ENCODE measurements around the gene FOXE3. TPM values are rescaled to one million over a fixed set of nuclear protein-coding genes. Genes with fewer than 3 reads are reported as not detected.

The FOXE3 gene
- total and polyA plus RNA-seq, 10 of the 15 experiments (the other 5 are each of a cell fraction or from before 2014, with no cell fraction given): 0.13 TPM; not detected in 9

GRCh38 chr1:47415728-47416318, at the start of gene FOXE3 (continued):
- no peak for TF ChIP-seq IRF3 (IDR thresholded peaks at IDR 0.05)
- no peak for TF ChIP-seq MYB (IDR thresholded peaks at IDR 0.05; ENCODE audit: borderline replicate concordance, low read depth, low read length)

GRCh38 chr1:47367651-47368050, 48.4 kb upstream of the FOXE3 start:
- TF ChIP-seq NFYA (IDR thresholded peaks at IDR 0.05; ENCODE audit: borderline replicate concordance, low read depth, low read length) (no peak), RELB (IDR thresholded peaks at IDR 0.05; ENCODE audit: low read depth) (no peak), MAX (IDR thresholded peaks at IDR 0.05; ENCODE audit: low read depth, low read length) (no peak), LARP7 (IDR thresholded peaks at IDR 0.05) (no peak), TAF1 (IDR thresholded peaks at IDR 0.05; ENCODE audit: borderline replicate concordance, low read depth, low read length) (no peak), NR2C1 (IDR thresholded peaks at IDR 0.05) (no peak), POU2F2 (IDR thresholded peaks at IDR 0.05; ENCODE audit: borderline replicate concordance, low read depth, low read length) (no peak), IRF3 (IDR thresholded peaks at IDR 0.05) (no peak), ZZZ3 (IDR thresholded peaks at IDR 0.05; ENCODE audit: control insufficient read depth, insufficient read length, low read depth) (no peak), ATF2 (IDR thresholded peaks at IDR 0.05; ENCODE audit: low read length) (no peak), PBX3 (IDR thresholded peaks at IDR 0.05; ENCODE audit: insufficient replicate concordance, low read depth, low read length) (no peak)
- ATAC-seq (no peak), DNase-seq (ENCODE audit: low read depth, low spot score) (no peak), FAIRE-seq (no peak)
- CTCF ChIA-PET: interaction anchor here (1.0 to 1.9 kb wide), 6 partner anchors 9 to 175 kb away, joined by 3 to 5 read pairs (median 4); no protein-coding TSS in a partner anchor
- Histone ChIP-seq H3K4me1 (ENCODE audit: control insufficient read depth, insufficient read depth, low read length) (no peaks in the 10 kb centered on the region), H3K9ac (ENCODE audit: control insufficient read depth, insufficient read depth, low read length) (no peak overlapping the region), H2AFZ (ENCODE audit: control insufficient read depth, low read depth, low read length) (no peak overlapping the region), H3K79me2 (ENCODE audit: control insufficient read depth, insufficient read depth, low read length) (peaks cover 2% of the 10 kb centered on the region), H3K9me3 (replicated peaks; ENCODE audit: control insufficient read depth, insufficient read depth, low read length) (no peaks in the 10 kb centered on the region), H3K27me3 (replicated peaks in 1 of 2; ENCODE audit: control insufficient read depth in 2 of 2, insufficient read depth in 2 of 2, low read length in 1 of 2) (no peaks in the 10 kb centered on the region), H3K4me2 (ENCODE audit: control insufficient read depth, insufficient read depth) (no peak overlapping the region), H3K27ac (ENCODE audit: control insufficient read depth, insufficient read depth) (no peak overlapping the region), H3K36me3 (ENCODE audit: control insufficient read depth in 2 of 2, insufficient read depth in 2 of 2, low read length in 1 of 2) (peaks cover 5 to 9% of the 10 kb centered on the region in 2 experiments; a peak in 3 of 4 replicates), H4K20me1 (ENCODE audit: control insufficient read depth, insufficient read depth) (no peaks in the 10 kb centered on the region; the same call in 1 of the 2 replicates), H3K4me3 (no peak overlapping the region)
- POLR2A ChIA-PET: no interaction called here
- in situ Hi-C loops (cut with MboI) (no loop called here), intact Hi-C loops (cut with micrococcal nuclease; ENCODE audit: unreplicated experiment) (no loop called here)
- BruUV-seq (replicated peaks): no TSS peak
- 99% methylated on average over 7 of the region's 7 CpGs for WGBS (ENCODE audit: insufficient coverage, insufficient replicate concordance, low lambda C conversion rate, missing lambda C conversion rate)
- SMC1A ChIA-PET (ENCODE audit: uncharacterized antibody, unreplicated experiment): no interaction called here
- RAD21 ChIA-PET (ENCODE audit: unreplicated experiment): no interaction called here
